Right renal cortex interstitium (tissue), 3 donors: ENCODE measurements around the gene DCP1A. TPM values are rescaled to one million over a fixed set of nuclear protein-coding genes. Genes with fewer than 3 reads are reported as not detected.
"Not testable (repeated sequence)": the region's sequence is repeated elsewhere in the genome, so short reads cannot be mapped to it uniquely, and the experiment has no call there.

ENCODE experiments used
- DNase-seq, 3 donors: peaks; one replicate each; pipeline ENCODE4 v3.0.0-alpha.2; 2013; ENCODE audit warnings: low read depth in 3 of 3, low spot score in 2 of 3
- polyA plus RNA-seq, 3 donors: library from polyadenylated mRNA; unstranded; fragments of 120-200 nt; gene quantifications; one replicate each; pipeline ENCODE4 v1.2.1, GENCODE V29; 2013; ENCODE audit not compliant: insufficient read length in 3 of 3

DCP1A gene
- polyA plus RNA-seq, result 10 to 100 TPM; 27.3 to 31.3 (median 28.4) TPM

GRCh38 chr3:53347261-53348064 is at the start of gene DCP1A:
Gene DCP1A (minus strand): TSS chr3:53347543. CDS start chr3:53347517, 26 bp downstream.
- DNase-seq, result peak; percentile 89 to 96 (median 95)

GRCh38 chr3:53384465-53385423 is 37.4 kb upstream of the DCP1A start:
- DNase-seq, result no peak

GRCh38 chr3:53382106-53382505 is 34.8 kb upstream of the DCP1A start:
- no peak for DNase-seq

- DNase-seq, result no peak
Measured at GRCh38 chr3:53380306-53380705, 33.0 kb upstream of the DCP1A start.

- DNase-seq, result no peak
Measured at GRCh38 chr3:53379898-53380297, 32.6 kb upstream of the DCP1A start.

- no peak for DNase-seq
Measured at GRCh38 chr3:53377794-53378193, 30.5 kb upstream of the DCP1A start.

- no peak for DNase-seq
Measured at GRCh38 chr3:53376679-53377078, 29.3 kb upstream of the DCP1A start.

- peak; percentile 21 to 45 (median 29) for DNase-seq
Measured at GRCh38 chr3:53375019-53375418, 27.7 kb upstream of the DCP1A start.

- DNase-seq, result not testable (repeated sequence)
Measured at GRCh38 chr3:53370719-53371118, 23.4 kb upstream of the DCP1A start.

- DNase-seq, result no peak
Measured at GRCh38 chr3:53361852-53362251, 14.5 kb upstream of the DCP1A start.

- DNase-seq, result no peak
Measured at GRCh38 chr3:53357458-53357857, 10.1 kb upstream of the DCP1A start.

- DNase-seq, result no peak
Measured at GRCh38 chr3:53354945-53355498, 7.7 kb upstream of the DCP1A start.

GRCh38 chr3:53353202-53353601 is 5.9 kb upstream of the DCP1A start:
- no peak for DNase-seq

- peak in 2 of 3 donors; percentile 6 to 7 for DNase-seq
Measured at GRCh38 chr3:53350652-53351051, 3.3 kb upstream of the DCP1A start.

- DNase-seq, result not testable (repeated sequence)
Measured at GRCh38 chr3:53348118-53348517, 775 bp upstream of the DCP1A start.

GRCh38 chr3:53346922-53347260 is 452 bp downstream of the DCP1A start:
- DNase-seq, result peak in 2 of 3 donors; percentile 27 to 36

- DNase-seq, result peak; percentile 14 to 41 (median 27)
Measured at GRCh38 chr3:53346514-53346913, 829 bp downstream of the DCP1A start.

GRCh38 chr3:53342353-53342752 is 5.0 kb downstream of the DCP1A start:
- DNase-seq, result no peak

GRCh38 chr3:53337167-53337940 is 10.0 kb downstream of the DCP1A start:
- no peak for DNase-seq

GRCh38 chr3:53334742-53335141 is 12.6 kb downstream of the DCP1A start:
- DNase-seq, result no peak
